Measurements from ENCODE around the gene LIMS4. TPM values are rescaled to one million over a fixed set of nuclear protein-coding genes. Genes with fewer than 3 reads are reported as not detected.
"Not testable (repeated sequence)": the region's sequence is repeated elsewhere in the genome, so short reads cannot be mapped to it uniquely, and the experiment has no call there.

The LIMS4 gene
- polyA plus RNA-seq, 1 experiment = 3.6 TPM

- POLR2A ChIA-PET; H3K4me3 ChIP-seq (ENCODE audit: low read depth, low read length); H3K9me3 ChIP-seq (ENCODE audit: control insufficient read depth, insufficient read depth, low read length); DNase-seq (ENCODE audit: low read depth, low spot score); CTCF ChIA-PET; H3K27ac ChIP-seq (ENCODE audit: low read depth, low read length); H3K27me3 ChIP-seq (ENCODE audit: control insufficient read depth, insufficient read depth, low read length): not testable (repeated sequence)
Measured at GRCh38 chr2:110473059-110473358, 393 bp upstream of the LIMS4 start.

GRCh38 chr2:110468921-110469320 lies 3.7 kb downstream of the LIMS4 start:
- POLR2A ChIA-PET; H3K27ac ChIP-seq (ENCODE audit: low read depth, low read length); CTCF ChIA-PET: not testable (repeated sequence)

GRCh38 chr2:110465312-110465711 lies 7.3 kb downstream of the LIMS4 start:
- POLR2A ChIA-PET; CTCF ChIA-PET; DNase-seq (ENCODE audit: low read depth, low spot score); H3K27ac ChIP-seq (ENCODE audit: low read depth, low read length); H3K4me3 ChIP-seq (ENCODE audit: low read depth, low read length); H3K9me3 ChIP-seq (ENCODE audit: control insufficient read depth, insufficient read depth, low read length); H3K27me3 ChIP-seq (ENCODE audit: control insufficient read depth, insufficient read depth, low read length): not testable (repeated sequence)

More at GRCh38 chr2:110468921-110469320, 3.7 kb downstream of the LIMS4 start:
- H3K27me3 ChIP-seq (ENCODE audit: control insufficient read depth, insufficient read depth, low read length); H3K4me3 ChIP-seq (ENCODE audit: low read depth, low read length); H3K9me3 ChIP-seq (ENCODE audit: control insufficient read depth, insufficient read depth, low read length); DNase-seq (ENCODE audit: low read depth, low spot score): not testable (repeated sequence)

GRCh38 chr2:110462458-110462857 lies 10.2 kb downstream of the LIMS4 start:
- POLR2A ChIA-PET; H3K27ac ChIP-seq (ENCODE audit: low read depth, low read length); CTCF ChIA-PET; H3K27me3 ChIP-seq (ENCODE audit: control insufficient read depth, insufficient read depth, low read length); H3K9me3 ChIP-seq (ENCODE audit: control insufficient read depth, insufficient read depth, low read length); H3K4me3 ChIP-seq (ENCODE audit: low read depth, low read length); DNase-seq (ENCODE audit: low read depth, low spot score): not testable (repeated sequence)

- POLR2A ChIA-PET; H3K4me3 ChIP-seq (ENCODE audit: low read depth, low read length); H3K27me3 ChIP-seq (ENCODE audit: control insufficient read depth, insufficient read depth, low read length); CTCF ChIA-PET; H3K27ac ChIP-seq (ENCODE audit: low read depth, low read length); H3K9me3 ChIP-seq (ENCODE audit: control insufficient read depth, insufficient read depth, low read length); DNase-seq (ENCODE audit: low read depth, low spot score): not testable (repeated sequence)
Measured at GRCh38 chr2:110460318-110460717, 12.3 kb downstream of the LIMS4 start.

- H3K9me3 ChIP-seq (ENCODE audit: control insufficient read depth, insufficient read depth, low read length); H3K27ac ChIP-seq (ENCODE audit: low read depth, low read length); DNase-seq (ENCODE audit: low read depth, low spot score); H3K4me3 ChIP-seq (ENCODE audit: low read depth, low read length); H3K27me3 ChIP-seq (ENCODE audit: control insufficient read depth, insufficient read depth, low read length); POLR2A ChIA-PET; CTCF ChIA-PET: not testable (repeated sequence)
Measured at GRCh38 chr2:110457214-110457590, 15.4 kb downstream of the LIMS4 start.

GRCh38 chr2:110456291-110457213 lies 16.1 kb downstream of the LIMS4 start:
- H3K4me3 ChIP-seq (ENCODE audit: low read depth, low read length); CTCF ChIA-PET; H3K9me3 ChIP-seq (ENCODE audit: control insufficient read depth, insufficient read depth, low read length); POLR2A ChIA-PET; H3K27ac ChIP-seq (ENCODE audit: low read depth, low read length); H3K27me3 ChIP-seq (ENCODE audit: control insufficient read depth, insufficient read depth, low read length); DNase-seq (ENCODE audit: low read depth, low spot score): not testable (repeated sequence)

- CTCF ChIA-PET; POLR2A ChIA-PET; DNase-seq (ENCODE audit: low read depth, low spot score); H3K27me3 ChIP-seq (ENCODE audit: control insufficient read depth, insufficient read depth, low read length); H3K9me3 ChIP-seq (ENCODE audit: control insufficient read depth, insufficient read depth, low read length); H3K27ac ChIP-seq (ENCODE audit: low read depth, low read length); H3K4me3 ChIP-seq (ENCODE audit: low read depth, low read length): not testable (repeated sequence)
Measured at GRCh38 chr2:110455080-110455670, 17.4 kb downstream of the LIMS4 start.

GRCh38 chr2:110450951-110451350 lies 21.7 kb downstream of the LIMS4 start:
- H3K27ac ChIP-seq (ENCODE audit: low read depth, low read length); DNase-seq (ENCODE audit: low read depth, low spot score); POLR2A ChIA-PET; H3K27me3 ChIP-seq (ENCODE audit: control insufficient read depth, insufficient read depth, low read length); CTCF ChIA-PET; H3K9me3 ChIP-seq (ENCODE audit: control insufficient read depth, insufficient read depth, low read length); H3K4me3 ChIP-seq (ENCODE audit: low read depth, low read length): not testable (repeated sequence)

GRCh38 chr2:110449127-110449947 lies 23.3 kb downstream of the LIMS4 start:
- H3K4me3 ChIP-seq (ENCODE audit: low read depth, low read length); CTCF ChIA-PET; H3K9me3 ChIP-seq (ENCODE audit: control insufficient read depth, insufficient read depth, low read length); H3K27ac ChIP-seq (ENCODE audit: low read depth, low read length); DNase-seq (ENCODE audit: low read depth, low spot score); H3K27me3 ChIP-seq (ENCODE audit: control insufficient read depth, insufficient read depth, low read length); POLR2A ChIA-PET: not testable (repeated sequence)

- CTCF ChIA-PET; POLR2A ChIA-PET; DNase-seq (ENCODE audit: low read depth, low spot score): not testable (repeated sequence)
Measured at GRCh38 chr2:110446644-110447043, 26.0 kb downstream of the LIMS4 start.

More at GRCh38 chr2:110446644-110447043, 26.0 kb downstream of the LIMS4 start:
- not testable (repeated sequence) for H3K27ac ChIP-seq (ENCODE audit: low read depth, low read length); H3K9me3 ChIP-seq (ENCODE audit: control insufficient read depth, insufficient read depth, low read length); H3K4me3 ChIP-seq (ENCODE audit: low read depth, low read length); H3K27me3 ChIP-seq (ENCODE audit: control insufficient read depth, insufficient read depth, low read length)
